ENCODE measurements around the gene NFKB2.

DNA sequence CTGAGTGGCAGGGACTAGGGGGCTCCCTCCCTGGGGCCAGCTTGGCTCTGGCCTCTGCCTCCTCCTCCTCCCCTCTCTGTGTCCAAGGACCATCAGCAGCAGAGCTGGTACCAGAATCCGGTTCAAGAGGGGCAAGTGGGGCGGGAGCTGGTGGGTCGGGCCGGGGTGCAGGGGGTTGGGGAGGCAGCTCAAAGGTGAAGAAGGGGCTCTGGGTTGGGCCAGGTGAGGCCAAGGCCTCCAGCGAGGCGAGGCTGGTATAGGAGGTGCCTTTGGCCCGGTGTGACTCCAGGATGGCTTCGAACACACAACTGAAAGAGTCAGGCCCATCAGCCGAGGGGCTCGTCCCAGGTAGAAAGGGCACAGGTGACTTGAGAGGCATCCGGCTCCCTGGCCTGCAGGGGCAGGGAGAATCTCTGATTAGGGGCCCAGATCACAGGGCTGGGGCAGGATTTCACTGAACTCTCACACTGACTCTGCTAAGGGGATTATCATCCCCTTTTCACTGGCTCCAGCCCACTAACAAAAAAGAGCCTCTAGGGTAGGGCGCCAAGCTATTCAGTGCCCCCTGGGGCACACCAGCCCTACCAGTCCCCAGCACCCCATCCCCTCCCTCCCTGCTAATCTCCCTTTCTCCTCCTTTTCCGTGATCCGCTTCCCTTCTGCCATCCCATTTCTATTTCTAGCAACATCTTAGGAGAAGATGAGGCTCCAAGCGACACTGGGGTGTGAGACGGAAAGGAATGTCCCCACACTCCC lies 18.5 kb downstream of the NFKB2 start:
- TF ChIP-seq GATA2 (IDR thresholded peaks at IDR 0.05; ENCODE audit: low read depth, low read length) = no peak
- no peak for TF ChIP-seq GATA3 (IDR thresholded peaks at IDR 0.05; ENCODE audit: low read depth, low read length)
